T-helper 2 cell treated with Interferon-gamma antibody and Interleukin-4, amounts not matched to agents 100 ng/mL and 5 ng/mL, for 36 hours (primary cell): ENCODE results near the gene DLG2. TPM values are rescaled to one million over a fixed set of nuclear protein-coding genes. Genes with fewer than 3 reads are reported as not detected.
"Not testable (repeated sequence)": the region's sequence is repeated elsewhere in the genome, so short reads cannot be mapped to it uniquely, and the experiment has no call there.

Source experiments
- intact Hi-C: fragments of 100-400 bp; cut with micrococcal nuclease; formaldehyde crosslinking; loops from one replicate; pipeline ENCODE4 v1.15.1; 2023
- total RNA-seq: library from RNA; stranded (reverse); gene quantifications from 2 replicates; pipeline ENCODE4 v1.2.3, GENCODE V29; 2022

DLG2 gene
- total RNA-seq, 1 donor from 2014 or later, result 1.0 TPM

GRCh38 chr11:85475660-85476517, 151.3 kb downstream of the DLG2 start:
- intact Hi-C loops, result no loop called here

GRCh38 chr11:85472953-85473352, 154.2 kb downstream of the DLG2 start:
- intact Hi-C loops, result no loop called here

- intact Hi-C loops, result no loop called here
Measured at GRCh38 chr11:85464283-85464682, 162.9 kb downstream of the DLG2 start.

- intact Hi-C loops, result no loop called here
Measured at GRCh38 chr11:85459304-85459703, 167.8 kb downstream of the DLG2 start.

- intact Hi-C loops, result no loop called here
Measured at GRCh38 chr11:85444479-85444878, 182.7 kb downstream of the DLG2 start.

GRCh38 chr11:85440273-85440672, 186.9 kb downstream of the DLG2 start:
- intact Hi-C loops, result no loop called here

- intact Hi-C loops, result no loop called here
Measured at GRCh38 chr11:85438328-85438727, 188.8 kb downstream of the DLG2 start.

GRCh38 chr11:85431319-85431718, 195.8 kb downstream of the DLG2 start:
- intact Hi-C loops, result no loop called here

GRCh38 chr11:85423794-85424193, 203.3 kb downstream of the DLG2 start:
- intact Hi-C loops, result no loop called here

GRCh38 chr11:85423316-85423715, 203.8 kb downstream of the DLG2 start:
- intact Hi-C loops, result no loop called here

- intact Hi-C loops, result no loop called here
Measured at GRCh38 chr11:85414175-85414574, 213.0 kb downstream of the DLG2 start.

GRCh38 chr11:85407648-85408047, 219.5 kb downstream of the DLG2 start:
- intact Hi-C loops, result no loop called here

- intact Hi-C loops, result no loop called here
Measured at GRCh38 chr11:85406841-85407240, 220.3 kb downstream of the DLG2 start.

GRCh38 chr11:85406316-85406715, 220.8 kb downstream of the DLG2 start:
- intact Hi-C loops, result no loop called here

GRCh38 chr11:85395515-85396055, 231.6 kb downstream of the DLG2 start:
- intact Hi-C loops, result not testable (repeated sequence)

- intact Hi-C loops, result no loop called here
Measured at GRCh38 chr11:85394283-85394682, 232.9 kb downstream of the DLG2 start.

GRCh38 chr11:85391141-85391540, 236.0 kb downstream of the DLG2 start:
- intact Hi-C loops, result no loop called here

- intact Hi-C loops, result no loop called here
Measured at GRCh38 chr11:85385547-85385946, 241.6 kb downstream of the DLG2 start.

- intact Hi-C loops, result no loop called here
Measured at GRCh38 chr11:85385111-85385510, 242.0 kb downstream of the DLG2 start.

- intact Hi-C loops, result no loop called here
Measured at GRCh38 chr11:85379066-85379465, 248.1 kb downstream of the DLG2 start.

- intact Hi-C loops, result no loop called here
Measured at GRCh38 chr11:85377901-85378300, 249.2 kb downstream of the DLG2 start.

GRCh38 chr11:85359859-85360258, 267.3 kb downstream of the DLG2 start:
- intact Hi-C loops, result no loop called here

GRCh38 chr11:85355921-85356320, 271.2 kb downstream of the DLG2 start:
- intact Hi-C loops, result no loop called here
